K562 (cell line): ENCODE measurements around the gene TSGA10. TPM values are rescaled to one million over a fixed set of nuclear protein-coding genes. Genes with fewer than 3 reads are reported as not detected.

ENCODE experiments used
- ATF6 ChIP-seq: sonication (generic); formaldehyde crosslinking; IDR thresholded peaks from 2 replicates; pipeline ENCODE4 v1.4.0; 2020; ENCODE audit warnings: mild to moderate bottlenecking, missing genetic modification reagents
- CCAR2 ChIP-seq: fragments of 200-400 bp; formaldehyde crosslinking; IDR thresholded peaks from 2 replicates; pipeline ENCODE4 v1.6.1; 2017; ENCODE audit warnings: mild to moderate bottlenecking, low read depth, low read length
- E2F1 ChIP-seq: sonication (generic); formaldehyde crosslinking; IDR thresholded peaks from 2 replicates; pipeline ENCODE4 v1.8.1; 2023; ENCODE audit warnings: mild to moderate bottlenecking, missing genetic modification reagents, moderate library complexity
- EZH2 ChIP-seq: IDR thresholded peaks from 2 replicates; pipeline ENCODE4 v1.6.1; 2012; ENCODE audit warnings: low read depth, mild to moderate bottlenecking, inconsistent platforms, low read length, borderline replicate concordance
- IRF9 ChIP-seq: fragments of 450-650 bp; IDR thresholded peaks from 2 replicates; pipeline ENCODE4 v1.6.1; 2016; ENCODE audit warnings: missing biosample characterization, missing genetic modification characterization
- KHSRP ChIP-seq: fragments of 450-650 bp; IDR thresholded peaks from 2 replicates; pipeline ENCODE4 v1.6.1; 2017
- MTA3 ChIP-seq: fragments of 450-650 bp; formaldehyde crosslinking; IDR thresholded peaks from 2 replicates; pipeline ENCODE4 v1.6.1; 2017; ENCODE audit warnings: mild to moderate bottlenecking, borderline replicate concordance
- NCOA1 ChIP-seq: fragments of 450-650 bp; IDR thresholded peaks from 2 replicates; pipeline ENCODE4 v1.6.1; 2016; ENCODE audit warnings: low read depth
- NCOA6 ChIP-seq: fragments of 450-650 bp; IDR thresholded peaks from 2 replicates; pipeline ENCODE4 v1.6.1; 2017; ENCODE audit warnings: mild to moderate bottlenecking
- NR3C1 ChIP-seq: sonication (generic); formaldehyde crosslinking; IDR thresholded peaks from 2 replicates; pipeline ENCODE4 v1.8.1; 2022; ENCODE audit warnings: missing genetic modification reagents
- PPARD ChIP-seq: fragments of 250-450 bp; sonication (Bioruptor Pico); IDR thresholded peaks from 2 replicates; pipeline ENCODE4 v1.8.0; 2022; ENCODE audit warnings: inconsistent platforms, mild to moderate bottlenecking, moderate library complexity
- PYGO2 ChIP-seq: fragments of 450-650 bp; IDR thresholded peaks from 2 replicates; pipeline ENCODE4 v1.6.1; 2016; ENCODE audit warnings: mild to moderate bottlenecking, missing genetic modification characterization, moderate library complexity, missing compliant biosample characterization
- SMARCA5 ChIP-seq: fragments of 450-650 bp; IDR thresholded peaks from 2 replicates; pipeline ENCODE4 v1.6.1; 2016
- ZBED1 ChIP-seq: IDR thresholded peaks from 2 replicates; pipeline ENCODE4 v1.6.1; 2014
- ZBTB1 ChIP-seq: sonication (generic); formaldehyde crosslinking; IDR thresholded peaks from 2 replicates; pipeline ENCODE4 v1.8.1; 2023; ENCODE audit warnings: missing genetic modification reagents, low read depth, mild to moderate bottlenecking, borderline replicate concordance
- ZBTB17 ChIP-seq: fragments of 450-650 bp; formaldehyde crosslinking; IDR thresholded peaks from 2 replicates; pipeline ENCODE4 v1.4.0; 2020; ENCODE audit warnings: mild to moderate bottlenecking
- ZBTB34 ChIP-seq: fragments of 250-450 bp; sonication (Bioruptor Pico); IDR thresholded peaks from 2 replicates; pipeline ENCODE4 v1.8.0; 2021; ENCODE audit warnings: mild to moderate bottlenecking, moderate library complexity
- ZBTB9 ChIP-seq: fragments of 450-650 bp; formaldehyde crosslinking; IDR thresholded peaks from 2 replicates; pipeline ENCODE4 v1.4.0; 2020; ENCODE audit warnings: mild to moderate bottlenecking, moderate library complexity
- ZFP1 ChIP-seq: fragments of 450-650 bp; formaldehyde crosslinking; IDR thresholded peaks from 2 replicates; pipeline ENCODE4 v1.4.0; 2020; ENCODE audit warnings: mild to moderate bottlenecking, mixed read lengths
- ZNF239 ChIP-seq: fragments of 250-450 bp; sonication (Bioruptor Pico); IDR thresholded peaks from 2 replicates; pipeline ENCODE4 v1.4.0; 2020; ENCODE audit warnings: mild to moderate bottlenecking
- ZNF24 ChIP-seq: fragments of 450-650 bp; IDR thresholded peaks from 2 replicates; pipeline ENCODE4 v1.6.1; 2016
- ZNF311 ChIP-seq: fragments of 250-450 bp; sonication (Bioruptor Pico); IDR thresholded peaks from 2 replicates; pipeline ENCODE4 v1.4.0; 2020; ENCODE audit warnings: mild to moderate bottlenecking, moderate library complexity
- ZNF780A ChIP-seq: fragments of 250-450 bp; sonication (Bioruptor Pico); IDR thresholded peaks from 2 replicates; pipeline ENCODE4 v1.5.0; 2021; ENCODE audit warnings: mild to moderate bottlenecking
- ZNF830 ChIP-seq: fragments of 250-450 bp; sonication (Bioruptor Pico); IDR thresholded peaks from 2 replicates; pipeline ENCODE4 v1.5.0; 2021; ENCODE audit warnings: mild to moderate bottlenecking
- polyA plus RNA-seq, 8 experiments: library from polyadenylated mRNA; depleted of rRNA in 4 of 8; stranded (reverse) in 5 of 8; unstranded in 3 of 8; fragments of >200 nt; fragmentation: Nextera tagmentation in 2 of 8; fragmentation: Illumina TruSeq in 1 of 8; extraction: Ambion mirVana in 2 of 8; extraction: Trizol in 1 of 8; gene quantifications; 2 replicates each; pipeline versions ENCODE4 v1.2.1 to v1.2.3, GENCODE V29; 2011 to 2014; ENCODE audit warnings: inconsistent platforms in 1 of 8, missing spikeins in 1 of 8
- total RNA-seq, 7 experiments: library from RNA; depleted of rRNA in 6 of 7; stranded (reverse); fragments of >200 nt in 6 of 7; fragmentation: Illumina TruSeq in 2 of 7; extraction: Trizol in 2 of 7; gene quantifications; 2 replicates each; pipeline versions ENCODE4 v1.2.1 to v1.2.3, GENCODE V29; 2011 to 2021; ENCODE audit warnings: low replicate concordance in 1 of 7

Gene TSGA10
- total and polyA plus RNA-seq, 9 of the 15 experiments (the other 6 are each of a cell fraction or from before 2014, with no cell fraction given): 2.1 to 11.3 (median 3.2) TPM

- TF ChIP-seq E2F1 (no peak), ZNF830 (no peak), NCOA1 (peak; percentile 99), ZBED1 (no peak), ZNF780A (CRISPR knock-in tag) (no peak), NR3C1 (no peak), ZNF311 (CRISPR knock-in tag) (no peak), EZH2 (no peak), CCAR2 (no peak; the same call in 1 of the 2 replicates), ZBTB1 (CRISPR knock-in tag) (no peak), ZNF239 (CRISPR knock-in tag) (no peak), IRF9 (tag) (no peak), ZBTB17 (0 out of 2 replicates have a peak, but pooled peaks have one; percentile 48), ZBTB9 (CRISPR knock-in tag) (0 out of 2 replicates have a peak, but pooled peaks have one; percentile 48), ATF6 (CRISPR knock-in tag) (no peak), SMARCA5 (no peak), KHSRP (no peak), MTA3 (peak; percentile 92; the same call in 1 of the 2 replicates), ZFP1 (no peak), PYGO2 (no peak), ZBTB34 (no peak), ZNF24 (no peak; the same call in 1 of the 2 replicates), NCOA6 (no peak), PPARD (no peak)
Observed at GRCh38 chr2:99180755-99181623, 26.2 kb upstream of the TSGA10 start, which contains the start of the genes MITD1 and MRPL30 (continued).
